ENCODE data around the gene UGGT1. TPM values are rescaled to one million over a fixed set of nuclear protein-coding genes. Genes with fewer than 3 reads are reported as not detected.

Gene UGGT1
- polyA plus RNA-seq, 3 donors from 2014 or later = 10.9 to 32.4 (median 11.2) TPM

- Mint-ChIP-seq H3K9me3 (no peaks in the 10 kb centered on the region), H3K4me1 (peaks cover 4 to 10% of the 10 kb centered on the region in 2 donors), H3K27me3 (ENCODE audit: low read depth in 3 of 3) (peaks cover 0 to 7% (median 3%) of the 10 kb centered on the region in 3 donors), H3K27ac (no peak overlapping the region), H3K4me3 (no peak overlapping the region), H3K36me3 (no peaks in the 10 kb centered on the region)
- DNase-seq = no peak
Observed at GRCh38 chr2:128084757-128085156, 6.2 kb upstream of the UGGT1 start.

GRCh38 chr2:128086244-128086643, 4.8 kb upstream of the UGGT1 start:
- no peaks in the 10 kb centered on the region for H3K9me3 Mint-ChIP-seq
- H3K36me3 Mint-ChIP-seq = no peaks in the 10 kb centered on the region
- no peak for DNase-seq
- H3K27ac Mint-ChIP-seq = no peak overlapping the region
- H3K27me3 Mint-ChIP-seq (ENCODE audit: low read depth in 3 of 3) = peaks cover 3 to 11% (median 8%) of the 10 kb centered on the region in 3 donors
- H3K4me1 Mint-ChIP-seq = peaks cover 10 to 19% of the 10 kb centered on the region in 2 donors
- H3K4me3 Mint-ChIP-seq = no peak overlapping the region

GRCh38 chr2:128090575-128090944, 440 bp upstream of the UGGT1 start:
- Mint-ChIP-seq H3K27me3 (ENCODE audit: low read depth in 3 of 3) (peaks cover 3 to 7% (median 4%) of the 10 kb centered on the region in 3 donors), H3K27ac (peak overlapping the region; percentile 88 to 98 (median 96)), H3K9me3 (no peaks in the 10 kb centered on the region), H3K4me1 (peaks cover 33 to 59% of the 10 kb centered on the region in 2 donors), H3K36me3 (no peaks in the 10 kb centered on the region), H3K4me3 (peak overlapping the region; percentile 88 to 94 (median 91))
- DNase-seq = no peak

GRCh38 chr2:128091726-128092080, 703 bp downstream of the UGGT1 start:
- Mint-ChIP-seq H3K27ac (peak overlapping the region; percentile 88 to 98 (median 96)), H3K9me3 (no peaks in the 10 kb centered on the region), H3K27me3 (ENCODE audit: low read depth in 3 of 3) (peaks cover 3 to 7% (median 4%) of the 10 kb centered on the region in 3 donors), H3K4me1 (peaks cover 38 to 69% of the 10 kb centered on the region in 2 donors), H3K4me3 (peak overlapping the region; percentile 88 to 94 (median 91)), H3K36me3 (no peaks in the 10 kb centered on the region)
- peak; percentile 24 to 35 (median 27) for DNase-seq

GRCh38 chr2:128092656-128093055, 1.7 kb downstream of the UGGT1 start:
- Mint-ChIP-seq H3K4me3 (peak overlapping the region in 4 of 5 donors; percentile 3 to 94 (median 90)), H3K4me1 (peaks cover 40 to 72% of the 10 kb centered on the region in 2 donors)

GRCh38 chr2:128093762-128094161, 2.8 kb downstream of the UGGT1 start:
- Mint-ChIP-seq H3K4me3 (no peak overlapping the region), H3K4me1 (peaks cover 40 to 72% of the 10 kb centered on the region in 2 donors), H3K36me3 (no peaks in the 10 kb centered on the region), H3K27me3 (ENCODE audit: low read depth in 3 of 3) (peaks cover 3 to 7% (median 4%) of the 10 kb centered on the region in 3 donors), H3K9me3 (no peaks in the 10 kb centered on the region), H3K27ac (no peak overlapping the region)
- DNase-seq = no peak

More at GRCh38 chr2:128092656-128093055, 1.7 kb downstream of the UGGT1 start:
- peak overlapping the region; percentile 20 to 88 (median 58) for H3K27ac Mint-ChIP-seq
- peaks cover 3 to 7% (median 4%) of the 10 kb centered on the region in 3 donors for H3K27me3 Mint-ChIP-seq (ENCODE audit: low read depth in 3 of 3)
- no peaks in the 10 kb centered on the region for H3K36me3 Mint-ChIP-seq
- H3K9me3 Mint-ChIP-seq = no peaks in the 10 kb centered on the region
- DNase-seq = no peak

- Mint-ChIP-seq H3K36me3 (peaks cover 0 to 5% (median 0%) of the 10 kb centered on the region in 3 donors), H3K9me3 (no peaks in the 10 kb centered on the region), H3K27me3 (ENCODE audit: low read depth in 3 of 3) (peaks cover 3 to 7% (median 4%) of the 10 kb centered on the region in 3 donors), H3K4me1 (peaks cover 36 to 60% of the 10 kb centered on the region in 2 donors), H3K27ac (peak overlapping the region in 1 of 6 donors; percentile 34), H3K4me3 (no peak overlapping the region)
- no peak for DNase-seq
Observed at GRCh38 chr2:128095201-128095600, 4.2 kb downstream of the UGGT1 start.

GRCh38 chr2:128103407-128103806, 12.4 kb downstream of the UGGT1 start:
- Mint-ChIP-seq H3K4me1 (peaks cover 3 to 17% of the 10 kb centered on the region in 2 donors), H3K36me3 (peaks cover 4 to 20% (median 6%) of the 10 kb centered on the region in 3 donors), H3K27ac (peak overlapping the region in 1 of 6 donors; percentile 23), H3K27me3 (ENCODE audit: low read depth in 3 of 3) (peaks cover 0 to 3% (median 0%) of the 10 kb centered on the region in 3 donors), H3K9me3 (no peaks in the 10 kb centered on the region), H3K4me3 (no peak overlapping the region)
- no peak for DNase-seq

- peaks cover 3 to 18% of the 10 kb centered on the region in 2 donors for H3K4me1 Mint-ChIP-seq
- no peak for DNase-seq
- no peaks in the 10 kb centered on the region for H3K9me3 Mint-ChIP-seq
- H3K27me3 Mint-ChIP-seq (ENCODE audit: low read depth in 3 of 3) = peaks cover 0 to 3% (median 0%) of the 10 kb centered on the region in 3 donors
- H3K4me3 Mint-ChIP-seq = no peak overlapping the region
- peaks cover 6 to 22% (median 7%) of the 10 kb centered on the region in 3 donors for H3K36me3 Mint-ChIP-seq
- H3K27ac Mint-ChIP-seq = no peak overlapping the region
Observed at GRCh38 chr2:128105072-128105471, 14.1 kb downstream of the UGGT1 start.

- no peak for DNase-seq
- H3K27me3 Mint-ChIP-seq (ENCODE audit: low read depth in 3 of 3) = no peaks in the 10 kb centered on the region
- H3K27ac Mint-ChIP-seq = no peak overlapping the region
- H3K9me3 Mint-ChIP-seq = no peaks in the 10 kb centered on the region
- H3K4me1 Mint-ChIP-seq = peaks cover 0 to 13% of the 10 kb centered on the region in 2 donors
- H3K4me3 Mint-ChIP-seq = no peak overlapping the region
- H3K36me3 Mint-ChIP-seq = peaks cover 6 to 20% (median 7%) of the 10 kb centered on the region in 3 donors
Observed at GRCh38 chr2:128108166-128108565, 17.2 kb downstream of the UGGT1 start.

GRCh38 chr2:128109243-128109642, 18.2 kb downstream of the UGGT1 start:
- Mint-ChIP-seq H3K4me3 (no peak overlapping the region), H3K27ac (peak overlapping the region in 1 of 6 donors; percentile 26), H3K9me3 (no peaks in the 10 kb centered on the region), H3K36me3 (peaks cover 5 to 20% (median 6%) of the 10 kb centered on the region in 3 donors), H3K4me1 (peaks cover 0 to 6% of the 10 kb centered on the region in 2 donors), H3K27me3 (ENCODE audit: low read depth in 3 of 3) (no peaks in the 10 kb centered on the region)
- no peak for DNase-seq

- H3K27ac Mint-ChIP-seq = no peak overlapping the region
Observed at GRCh38 chr2:128115921-128116623, 25.1 kb downstream of the UGGT1 start.

GRCh38 chr2:128134573-128134972, 43.6 kb downstream of the UGGT1 start:
- Mint-ChIP-seq H3K27ac (peak overlapping the region in 1 of 6 donors; percentile 16), H3K4me3 (no peak overlapping the region), H3K4me1 (no peaks in the 10 kb centered on the region)

More at GRCh38 chr2:128115921-128116623, 25.1 kb downstream of the UGGT1 start:
- H3K27me3 Mint-ChIP-seq (ENCODE audit: low read depth in 3 of 3) = peaks cover 0 to 1% (median 0%) of the 10 kb centered on the region in 3 donors
- DNase-seq = no peak
- no peaks in the 10 kb centered on the region for H3K4me1 Mint-ChIP-seq
- no peak overlapping the region for H3K4me3 Mint-ChIP-seq
- H3K36me3 Mint-ChIP-seq = peaks cover 14 to 37% (median 19%) of the 10 kb centered on the region in 3 donors
- no peaks in the 10 kb centered on the region for H3K9me3 Mint-ChIP-seq

GRCh38 chr2:128137094-128137616, 46.2 kb downstream of the UGGT1 start:
- no peaks in the 10 kb centered on the region for H3K9me3 Mint-ChIP-seq
- peaks cover 37 to 67% (median 40%) of the 10 kb centered on the region in 3 donors for H3K36me3 Mint-ChIP-seq
- no peak for DNase-seq
- H3K4me1 Mint-ChIP-seq = no peaks in the 10 kb centered on the region
- no peak overlapping the region for H3K4me3 Mint-ChIP-seq
- no peak overlapping the region for H3K27ac Mint-ChIP-seq
- H3K27me3 Mint-ChIP-seq (ENCODE audit: low read depth in 3 of 3) = no peaks in the 10 kb centered on the region

More at GRCh38 chr2:128134573-128134972, 43.6 kb downstream of the UGGT1 start:
- Mint-ChIP-seq H3K36me3 (peaks cover 44 to 72% (median 45%) of the 10 kb centered on the region in 3 donors), H3K27me3 (ENCODE audit: low read depth in 3 of 3) (no peaks in the 10 kb centered on the region), H3K9me3 (no peaks in the 10 kb centered on the region)
- DNase-seq = no peak

All from immature natural killer cell (primary cell).